Lower leg skin (tissue), 4 donors: ENCODE data around the gene BARHL1. TPM values are rescaled to one million over a fixed set of nuclear protein-coding genes. Genes with fewer than 3 reads are reported as not detected.

Experiments
- DNase-seq, 2 donors: peaks; one replicate each; pipeline ENCODE4 v3.0.0-alpha.2; 2019; ENCODE audit warnings: low spot score in 2 of 2
- H3K4me3 ChIP-seq: fragments of 200-600 bp; sonication (generic); 2 replicates; pipeline ENCODE4 v1.5.1; 2017; ENCODE audit warnings: mild to moderate bottlenecking, low read depth; ENCODE audit not compliant: poor library complexity, severe bottlenecking
- POLR2A ChIP-seq, 2 donors: fragments of 450-650 bp; IDR thresholded peaks; one replicate each; pipeline ENCODE4 v1.6.1; 2016 to 2017; ENCODE audit warnings: antibody characterized with exemption in 2 of 2, mild to moderate bottlenecking in 1 of 2, moderate library complexity in 1 of 2
- WGBS, 2 donors: methylation state at CpG; one replicate each; pipeline ENCODE4 v1.1.5; 2018; 5-methylcytosine and 5-hydroxymethylcytosine counted together
- intact Hi-C: fragments of 100-400 bp; cut with DNase I; formaldehyde crosslinking; loops from one replicate; pipeline ENCODE4 v1.15.0; 2023; ENCODE audit warnings: low total_unique reads
- total RNA-seq, 4 donors: library from RNA; depleted of rRNA; stranded (reverse); fragments of >200 nt; gene quantifications; one replicate each; pipeline ENCODE4 v1.1.0, GENCODE V29; 2016
- TF ChIP-seq, protein P1 (sequence below), 3 donors: fragments of 450-650 bp; IDR thresholded peaks; one replicate each; pipeline ENCODE4 v1.5.1; 2016; ENCODE audit warnings: antibody characterized with exemption in 3 of 3, mild to moderate bottlenecking in 3 of 3, moderate library complexity in 2 of 3

BARHL1 gene
- total RNA-seq, 4 donors from 2014 or later, result not detected

DNA sequence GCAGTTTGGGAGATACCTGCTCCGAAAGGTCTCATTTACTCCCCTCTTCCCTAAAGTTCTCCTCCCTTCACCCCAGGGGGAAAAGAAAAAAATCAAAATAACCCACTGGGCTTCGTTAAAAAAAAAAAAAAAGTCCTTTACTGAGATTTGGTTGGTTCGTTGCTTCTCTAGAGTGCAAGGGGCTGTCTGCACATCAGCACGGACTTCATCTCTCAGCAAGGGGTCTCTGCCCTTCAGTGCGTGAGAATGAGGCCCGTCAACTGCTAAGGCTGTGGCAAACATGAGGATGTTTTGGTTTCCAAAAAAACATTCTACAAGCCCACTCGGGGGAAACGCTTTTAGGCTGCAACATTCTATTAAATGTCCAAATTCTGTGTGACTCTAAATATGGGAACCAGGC is 10.0 kb downstream of the BARHL1 start:
- 79 to 84% methylated on average over 8 of the region's 8 CpGs for WGBS, 2 donors
- intact Hi-C loops, result no loop called here
- no peak overlapping the region for H3K4me3 ChIP-seq
- TF ChIP-seq, protein P1, sequence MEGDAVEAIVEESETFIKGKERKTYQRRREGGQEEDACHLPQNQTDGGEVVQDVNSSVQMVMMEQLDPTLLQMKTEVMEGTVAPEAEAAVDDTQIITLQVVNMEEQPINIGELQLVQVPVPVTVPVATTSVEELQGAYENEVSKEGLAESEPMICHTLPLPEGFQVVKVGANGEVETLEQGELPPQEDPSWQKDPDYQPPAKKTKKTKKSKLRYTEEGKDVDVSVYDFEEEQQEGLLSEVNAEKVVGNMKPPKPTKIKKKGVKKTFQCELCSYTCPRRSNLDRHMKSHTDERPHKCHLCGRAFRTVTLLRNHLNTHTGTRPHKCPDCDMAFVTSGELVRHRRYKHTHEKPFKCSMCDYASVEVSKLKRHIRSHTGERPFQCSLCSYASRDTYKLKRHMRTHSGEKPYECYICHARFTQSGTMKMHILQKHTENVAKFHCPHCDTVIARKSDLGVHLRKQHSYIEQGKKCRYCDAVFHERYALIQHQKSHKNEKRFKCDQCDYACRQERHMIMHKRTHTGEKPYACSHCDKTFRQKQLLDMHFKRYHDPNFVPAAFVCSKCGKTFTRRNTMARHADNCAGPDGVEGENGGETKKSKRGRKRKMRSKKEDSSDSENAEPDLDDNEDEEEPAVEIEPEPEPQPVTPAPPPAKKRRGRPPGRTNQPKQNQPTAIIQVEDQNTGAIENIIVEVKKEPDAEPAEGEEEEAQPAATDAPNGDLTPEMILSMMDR (IDR thresholded peaks at IDR 0.05), result no peak
- TF ChIP-seq POLR2A (IDR thresholded peaks at IDR 0.05), result no peak
- no peak for DNase-seq

DNA sequence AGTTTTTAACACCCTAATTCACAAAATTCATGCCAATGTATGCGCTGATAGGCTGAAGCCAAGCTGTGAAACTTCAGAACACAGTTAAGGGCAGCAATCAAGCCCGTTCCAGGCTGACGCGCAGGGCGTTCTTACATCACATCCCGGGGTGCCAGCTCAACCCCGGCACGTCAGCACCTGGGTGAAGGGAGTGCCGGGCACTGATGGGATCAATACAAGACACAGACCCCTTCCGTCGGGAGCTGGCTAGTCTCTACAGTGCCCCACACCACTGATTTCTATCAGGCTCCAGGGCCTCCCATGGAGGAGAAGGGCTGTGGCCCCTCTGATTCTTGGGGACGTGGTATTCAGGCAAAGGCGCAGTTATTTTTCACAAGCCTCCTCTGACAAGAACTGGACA is 12.0 kb downstream of the BARHL1 start:
- no peak overlapping the region for H3K4me3 ChIP-seq
- 94 to 95% methylated on average over 13 of the region's 13 CpGs for WGBS, 2 donors
- no peak for TF ChIP-seq POLR2A (IDR thresholded peaks at IDR 0.05)
- TF ChIP-seq, protein P1 (IDR thresholded peaks at IDR 0.05), result no peak
- DNase-seq, result no peak
- intact Hi-C loops, result no loop called here

GRCh38 chr9:132595319-132595718 is 12.9 kb downstream of the BARHL1 start:
- no peak for DNase-seq
- TF ChIP-seq POLR2A (IDR thresholded peaks at IDR 0.05), result no peak
- TF ChIP-seq, protein P1 (IDR thresholded peaks at IDR 0.05), result no peak
- intact Hi-C loops, result no loop called here
- 89% methylated on average over 6 of the region's 6 CpGs for WGBS, 2 donors
- H3K4me3 ChIP-seq, result no peak overlapping the region

- 63 to 73% methylated on average over 3 of the region's 3 CpGs for WGBS, 2 donors
- no peak for DNase-seq
- intact Hi-C loops, result no loop called here
- TF ChIP-seq POLR2A (IDR thresholded peaks at IDR 0.05), result no peak
- TF ChIP-seq, protein P1 (IDR thresholded peaks at IDR 0.05), result no peak
- no peak overlapping the region for H3K4me3 ChIP-seq
These were observed 13.8 kb downstream of the BARHL1 start for GRCh38 chr9:132596200-132596599.

- TF ChIP-seq, protein P1 (IDR thresholded peaks at IDR 0.05), result no peak
- no peak for TF ChIP-seq POLR2A (IDR thresholded peaks at IDR 0.05)
- intact Hi-C loops, result no loop called here
- no peak for DNase-seq
- 87 to 94% methylated on average over 16 of the region's 16 CpGs for WGBS, 2 donors
- H3K4me3 ChIP-seq, result no peak overlapping the region
These were observed 14.8 kb downstream of the BARHL1 start for GRCh38 chr9:132597073-132597775.
